WTC11 (cell line): Measurements from ENCODE around the gene MAPK8IP2. TPM values are rescaled to one million over a fixed set of nuclear protein-coding genes. Genes with fewer than 3 reads are reported as not detected.

Experiments used
- ATAC-seq: fragments of 200-7000 bp; cut with Tn5 transposase; 2 replicates; pipeline ENCODE4 v1.10.0; 2021; ENCODE audit warnings: mild to moderate bottlenecking, moderate library complexity
- CTCF ChIA-PET: fragments of 300-600 bp; sonication (Branson Sonifier 250); formaldehyde crosslinking; loops from one replicate; lab custom pipeline; 2021; ENCODE audit warnings: antibody characterized with exemption; lab: Charles Lee
- POLR2A ChIA-PET: fragments of 350-600 bp; sonication (Branson Sonifier 250); formaldehyde crosslinking; loops from one replicate; lab custom pipeline; 2021; ENCODE audit warnings: antibody characterized with exemption; lab: Charles Lee
- DNase-seq: peaks from one replicate; pipeline ENCODE4 v3.0.0; 2021; ENCODE audit warnings: low spot score
- H3K27ac Mint-ChIP-seq: 2 replicates; pipeline ENCODE4 v1.8.0; 2021; ENCODE audit warnings: mixed read lengths
- H3K27me3 Mint-ChIP-seq: 2 replicates; pipeline ENCODE4 v1.8.0; 2021; ENCODE audit warnings: low read depth, mild to moderate bottlenecking, moderate library complexity, mixed read lengths
- H3K36me3 Mint-ChIP-seq: 2 replicates; pipeline ENCODE4 v1.8.0; 2021; ENCODE audit warnings: mixed read lengths
- H3K4me1 Mint-ChIP-seq: 2 replicates; pipeline ENCODE4 v1.8.0; 2022; ENCODE audit warnings: mixed read lengths
- H3K4me3 Mint-ChIP-seq: 2 replicates; pipeline ENCODE4 v1.8.0; 2021; ENCODE audit warnings: mild to moderate bottlenecking, moderate library complexity, mixed read lengths
- H3K9me3 Mint-ChIP-seq: 2 replicates; pipeline ENCODE4 v1.8.0; 2021; ENCODE audit warnings: mixed read lengths
- AR ChIP-seq: fragments of 250-450 bp; sonication (Bioruptor Pico); IDR thresholded peaks from 2 replicates; pipeline ENCODE4 v1.9.0; 2021; ENCODE audit warnings: mild to moderate bottlenecking
- CBFB ChIP-seq: sonication (generic); formaldehyde crosslinking; IDR thresholded peaks from 2 replicates; pipeline ENCODE4 v1.8.1; 2022; ENCODE audit warnings: mild to moderate bottlenecking, low read depth, missing genetic modification reagents
- CREB1 ChIP-seq: sonication (generic); formaldehyde crosslinking; IDR thresholded peaks from 2 replicates; pipeline ENCODE4 v1.8.0; 2023; ENCODE audit warnings: mild to moderate bottlenecking, missing genetic modification reagents
- E2F4 ChIP-seq: sonication (generic); formaldehyde crosslinking; IDR thresholded peaks from 2 replicates; pipeline ENCODE4 v1.8.1; 2022; ENCODE audit warnings: low read depth, mild to moderate bottlenecking, moderate library complexity, missing genetic modification reagents, borderline replicate concordance
- EMX1 ChIP-seq: fragments of 250-450 bp; sonication (Bioruptor Pico); IDR thresholded peaks from 2 replicates; pipeline ENCODE4 v1.8.0; 2021; ENCODE audit warnings: mild to moderate bottlenecking
- ESRRA ChIP-seq: sonication (generic); formaldehyde crosslinking; IDR thresholded peaks from 2 replicates; pipeline ENCODE4 v1.8.1; 2022; ENCODE audit warnings: mild to moderate bottlenecking, missing genetic modification reagents, borderline replicate concordance
- FOXP1 ChIP-seq: sonication (generic); formaldehyde crosslinking; IDR thresholded peaks from 2 replicates; pipeline ENCODE4 v1.8.0; 2022; ENCODE audit warnings: missing genetic modification reagents, mild to moderate bottlenecking, moderate library complexity, borderline replicate concordance
- GABPB1 ChIP-seq: sonication (generic); formaldehyde crosslinking; IDR thresholded peaks from 2 replicates; pipeline ENCODE4 v1.8.1; 2023; ENCODE audit warnings: mild to moderate bottlenecking, missing genetic modification reagents
- MAX ChIP-seq: sonication (generic); formaldehyde crosslinking; IDR thresholded peaks from 2 replicates; pipeline ENCODE4 v1.8.0; 2022; ENCODE audit warnings: mild to moderate bottlenecking, missing genetic modification reagents
- NFATC4 ChIP-seq: fragments of 250-450 bp; sonication (Bioruptor Pico); IDR thresholded peaks from 2 replicates; pipeline ENCODE4 v1.9.0; 2021; ENCODE audit warnings: mild to moderate bottlenecking
- SOX15 ChIP-seq: fragments of 250-450 bp; sonication (Bioruptor Pico); IDR thresholded peaks from 2 replicates; pipeline ENCODE4 v1.9.0; 2021; ENCODE audit warnings: mild to moderate bottlenecking
- USF2 ChIP-seq: sonication (generic); formaldehyde crosslinking; IDR thresholded peaks from 2 replicates; pipeline ENCODE4 v1.8.1; 2023; ENCODE audit warnings: mild to moderate bottlenecking, missing genetic modification reagents, moderate library complexity
- ZBTB21 ChIP-seq: sonication (generic); formaldehyde crosslinking; IDR thresholded peaks from 2 replicates; pipeline ENCODE4 v1.8.1; 2023; ENCODE audit warnings: mild to moderate bottlenecking, missing genetic modification reagents, borderline replicate concordance
- ZMAT4 ChIP-seq: fragments of 250-450 bp; sonication (Bioruptor Pico); IDR thresholded peaks from 2 replicates; pipeline ENCODE4 v1.9.0; 2021; ENCODE audit warnings: mild to moderate bottlenecking
- ZNF281 ChIP-seq: sonication (generic); formaldehyde crosslinking; IDR thresholded peaks from 2 replicates; pipeline ENCODE4 v1.8.0; 2023; ENCODE audit warnings: mild to moderate bottlenecking, missing genetic modification reagents
- ZNF317 ChIP-seq: sonication (generic); formaldehyde crosslinking; IDR thresholded peaks from 2 replicates; pipeline ENCODE4 v1.8.1; 2023; ENCODE audit warnings: low read depth, mild to moderate bottlenecking, moderate library complexity, missing genetic modification reagents, borderline replicate concordance
- total RNA-seq: library from RNA; stranded (reverse); gene quantifications from 3 replicates; pipeline ENCODE4 v1.2.3, GENCODE V29; 2021
- TF ChIP-seq, protein P1 (sequence below): sonication (generic); formaldehyde crosslinking; IDR thresholded peaks from 2 replicates; pipeline ENCODE4 v1.8.1; 2023; ENCODE audit warnings: mild to moderate bottlenecking, missing genetic modification reagents, borderline replicate concordance
- TF ChIP-seq, protein P2 (sequence below): sonication (generic); formaldehyde crosslinking; IDR thresholded peaks from 2 replicates; pipeline ENCODE4 v1.8.0; 2022; ENCODE audit warnings: mild to moderate bottlenecking, missing genetic modification reagents
- TF ChIP-seq, protein P3 (sequence below): sonication (generic); formaldehyde crosslinking; IDR thresholded peaks from 2 replicates; pipeline ENCODE4 v1.8.0; 2022; ENCODE audit warnings: mild to moderate bottlenecking, missing genetic modification reagents

The MAPK8IP2 gene
- total RNA-seq, 1 experiment from 2014 or later = 4.9 TPM

GRCh38 chr22:50641696-50642607, 41.4 kb downstream of the MAPK8IP2 start:
- Mint-ChIP-seq H3K27me3 (peaks cover 3% of the 10 kb centered on the region; the same call in 1 of the 2 replicates), H3K36me3 (peaks cover 7% of the 10 kb centered on the region), H3K27ac (peak overlapping the region; percentile 70), H3K4me1 (peaks cover 23% of the 10 kb centered on the region), H3K9me3 (peaks cover 12% of the 10 kb centered on the region), H3K4me3 (peak overlapping the region; percentile 43)
- DNase-seq (peak; percentile 77), ATAC-seq (peak; percentile 97)
- ChIA-PET CTCF (interaction anchor here (0.5 to 5.5 kb wide), 22 partner anchors 9 to 134 kb away, joined by 3 to 59 read pairs (median 6); partner anchors contain the start of genes ARSA, CHKB, LMF2 and NCAPH2), POLR2A (interaction anchor here (2.2 kb wide), 1 partner anchor 14 kb away, joined by 12 read pairs; the partner anchor contains the start of gene ARSA)
- TF ChIP-seq, protein P1, sequence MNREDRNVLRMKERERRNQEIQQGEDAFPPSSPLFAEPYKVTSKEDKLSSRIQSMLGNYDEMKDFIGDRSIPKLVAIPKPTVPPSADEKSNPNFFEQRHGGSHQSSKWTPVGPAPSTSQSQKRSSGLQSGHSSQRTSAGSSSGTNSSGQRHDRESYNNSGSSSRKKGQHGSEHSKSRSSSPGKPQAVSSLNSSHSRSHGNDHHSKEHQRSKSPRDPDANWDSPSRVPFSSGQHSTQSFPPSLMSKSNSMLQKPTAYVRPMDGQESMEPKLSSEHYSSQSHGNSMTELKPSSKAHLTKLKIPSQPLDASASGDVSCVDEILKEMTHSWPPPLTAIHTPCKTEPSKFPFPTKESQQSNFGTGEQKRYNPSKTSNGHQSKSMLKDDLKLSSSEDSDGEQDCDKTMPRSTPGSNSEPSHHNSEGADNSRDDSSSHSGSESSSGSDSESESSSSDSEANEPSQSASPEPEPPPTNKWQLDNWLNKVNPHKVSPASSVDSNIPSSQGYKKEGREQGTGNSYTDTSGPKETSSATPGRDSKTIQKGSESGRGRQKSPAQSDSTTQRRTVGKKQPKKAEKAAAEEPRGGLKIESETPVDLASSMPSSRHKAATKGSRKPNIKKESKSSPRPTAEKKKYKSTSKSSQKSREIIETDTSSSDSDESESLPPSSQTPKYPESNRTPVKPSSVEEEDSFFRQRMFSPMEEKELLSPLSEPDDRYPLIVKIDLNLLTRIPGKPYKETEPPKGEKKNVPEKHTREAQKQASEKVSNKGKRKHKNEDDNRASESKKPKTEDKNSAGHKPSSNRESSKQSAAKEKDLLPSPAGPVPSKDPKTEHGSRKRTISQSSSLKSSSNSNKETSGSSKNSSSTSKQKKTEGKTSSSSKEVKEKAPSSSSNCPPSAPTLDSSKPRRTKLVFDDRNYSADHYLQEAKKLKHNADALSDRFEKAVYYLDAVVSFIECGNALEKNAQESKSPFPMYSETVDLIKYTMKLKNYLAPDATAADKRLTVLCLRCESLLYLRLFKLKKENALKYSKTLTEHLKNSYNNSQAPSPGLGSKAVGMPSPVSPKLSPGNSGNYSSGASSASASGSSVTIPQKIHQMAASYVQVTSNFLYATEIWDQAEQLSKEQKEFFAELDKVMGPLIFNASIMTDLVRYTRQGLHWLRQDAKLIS (CRISPR knock-in tag) = no peak
- TF ChIP-seq, protein P2, sequence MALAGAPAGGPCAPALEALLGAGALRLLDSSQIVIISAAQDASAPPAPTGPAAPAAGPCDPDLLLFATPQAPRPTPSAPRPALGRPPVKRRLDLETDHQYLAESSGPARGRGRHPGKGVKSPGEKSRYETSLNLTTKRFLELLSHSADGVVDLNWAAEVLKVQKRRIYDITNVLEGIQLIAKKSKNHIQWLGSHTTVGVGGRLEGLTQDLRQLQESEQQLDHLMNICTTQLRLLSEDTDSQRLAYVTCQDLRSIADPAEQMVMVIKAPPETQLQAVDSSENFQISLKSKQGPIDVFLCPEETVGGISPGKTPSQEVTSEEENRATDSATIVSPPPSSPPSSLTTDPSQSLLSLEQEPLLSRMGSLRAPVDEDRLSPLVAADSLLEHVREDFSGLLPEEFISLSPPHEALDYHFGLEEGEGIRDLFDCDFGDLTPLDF (CRISPR knock-in tag) = no peak
- no peak for TF ChIP-seq ZMAT4 (CRISPR knock-in tag)
- TF ChIP-seq FOXP1 (CRISPR knock-in tag) = peak; percentile 15; the same call in 1 of the 2 replicates
- no peak for TF ChIP-seq NFATC4
- TF ChIP-seq ZNF317 = no peak
- TF ChIP-seq ZBTB21 (CRISPR knock-in tag) = no peak
- no peak for TF ChIP-seq SOX15 (CRISPR knock-in tag)
- no peak for TF ChIP-seq E2F4 (CRISPR knock-in tag)
- no peak for TF ChIP-seq AR (CRISPR knock-in tag)
- 0 out of 2 replicates have a peak, but pooled peaks have one; percentile 65 for TF ChIP-seq ZNF281
- TF ChIP-seq GABPB1 (CRISPR knock-in tag) = no peak
- TF ChIP-seq USF2 (CRISPR knock-in tag) = peak; percentile 96
- no peak for TF ChIP-seq ESRRA
- 0 out of 2 replicates have a peak, but pooled peaks have one; percentile 43 for TF ChIP-seq CBFB (CRISPR knock-in tag)
- peak; percentile 61; the same call in 1 of the 2 replicates for TF ChIP-seq MAX (CRISPR knock-in tag)
- no peak for TF ChIP-seq EMX1
- TF ChIP-seq, protein P3, sequence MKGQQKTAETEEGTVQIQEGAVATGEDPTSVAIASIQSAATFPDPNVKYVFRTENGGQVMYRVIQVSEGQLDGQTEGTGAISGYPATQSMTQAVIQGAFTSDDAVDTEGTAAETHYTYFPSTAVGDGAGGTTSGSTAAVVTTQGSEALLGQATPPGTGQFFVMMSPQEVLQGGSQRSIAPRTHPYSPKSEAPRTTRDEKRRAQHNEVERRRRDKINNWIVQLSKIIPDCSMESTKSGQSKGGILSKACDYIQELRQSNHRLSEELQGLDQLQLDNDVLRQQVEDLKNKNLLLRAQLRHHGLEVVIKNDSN (CRISPR knock-in tag) = peak; percentile 96
- no peak for TF ChIP-seq CREB1 (CRISPR knock-in tag)
